Parathyroid adenoma (tissue), 2 donors: ENCODE results near the gene FBXW12.
"Not testable (repeated sequence)": the region's sequence is repeated elsewhere in the genome, so short reads cannot be mapped to it uniquely, and the experiment has no call there.

Source experiments
- H2AFZ ChIP-seq: fragments of 300-600 bp; sonication (generic); one replicate; pipeline ENCODE4 v1.7.0; 2017; ENCODE audit warnings: antibody characterized with exemption, mild to moderate bottlenecking
- H3K27ac ChIP-seq: fragments of 300-600 bp; sonication (generic); one replicate; pipeline ENCODE4 v1.7.0; 2017
- H3K27me3 ChIP-seq: fragments of 300-600 bp; sonication (generic); one replicate; pipeline ENCODE4 v1.7.0; 2017; ENCODE audit warnings: low read length; ENCODE audit not compliant: control insufficient read depth, insufficient read depth
- H3K36me3 ChIP-seq: fragments of 300-600 bp; sonication (generic); one replicate; pipeline ENCODE4 v1.7.0; 2017; ENCODE audit warnings: low read length; ENCODE audit not compliant: control insufficient read depth, insufficient read depth
- H3K4me1 ChIP-seq: fragments of 300-600 bp; sonication (generic); one replicate; pipeline ENCODE4 v1.7.0; 2017; ENCODE audit warnings: control low read depth
- H3K4me2 ChIP-seq: fragments of 300-600 bp; sonication (generic); one replicate; pipeline ENCODE4 v1.7.0; 2017; ENCODE audit warnings: low read length
- H3K4me3 ChIP-seq: fragments of 300-600 bp; sonication (generic); one replicate; pipeline ENCODE4 v1.7.0; 2017; ENCODE audit warnings: low read depth, low read length
- H3K79me2 ChIP-seq: fragments of 300-600 bp; sonication (generic); one replicate; pipeline ENCODE4 v1.7.0; 2017; ENCODE audit warnings: control low read depth
- H3K9ac ChIP-seq: fragments of 300-600 bp; sonication (generic); one replicate; pipeline ENCODE4 v1.7.0; 2017; ENCODE audit warnings: mild to moderate bottlenecking
- H3K9me3 ChIP-seq: fragments of 300-600 bp; sonication (generic); one replicate; pipeline ENCODE4 v1.7.0; 2017; ENCODE audit warnings: low read length; ENCODE audit not compliant: control insufficient read depth
- TF ChIP-seq, protein P1 (sequence below): fragments of 300-600 bp; sonication (generic); IDR thresholded peaks from one replicate; pipeline ENCODE4 v1.7.0; 2017; ENCODE audit warnings: antibody characterized with exemption, mild to moderate bottlenecking
- donor health status: primary hyperparathyroidism.

The FBXW12 gene

DNA sequence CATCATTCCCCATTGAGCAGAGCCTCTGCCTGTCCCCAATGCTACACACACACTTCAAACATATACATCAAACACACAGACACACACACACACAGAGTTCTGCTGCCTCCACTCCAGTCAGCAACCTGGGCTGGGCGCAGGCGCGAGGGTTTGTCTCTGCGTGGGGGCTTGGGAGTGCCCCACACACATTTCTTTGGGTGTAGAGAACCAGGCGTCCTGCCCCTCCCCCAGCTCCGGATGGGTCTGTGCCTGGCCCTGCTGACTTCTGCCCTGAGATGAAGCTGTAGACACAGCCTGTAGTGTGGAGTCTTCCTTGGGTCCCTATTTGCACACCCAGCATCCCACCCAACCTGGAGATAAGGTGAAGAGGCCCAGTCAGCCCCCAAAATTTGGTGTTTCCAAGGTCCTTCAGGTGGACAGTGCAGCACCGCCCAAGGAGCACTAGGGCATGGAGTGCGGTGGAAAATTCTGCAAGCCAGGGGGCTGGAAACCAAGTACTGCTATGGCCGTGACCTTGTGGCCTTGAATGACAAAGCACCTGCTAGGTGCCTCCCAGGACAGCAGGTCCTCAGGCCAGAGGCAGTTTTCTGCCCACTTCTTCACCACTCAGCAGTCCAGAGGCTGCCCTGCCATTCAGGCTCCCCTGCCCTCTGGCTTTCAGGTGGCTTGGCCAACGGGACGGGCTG, 26.8 kb downstream of the FBXW12 start:
- Histone ChIP-seq H3K9ac (no peak overlapping the region), H2AFZ (no peak overlapping the region), H3K9me3 (no peaks in the 10 kb centered on the region), H3K36me3 (no peaks in the 10 kb centered on the region), H3K27ac (no peak overlapping the region), H3K4me3 (no peak overlapping the region), H3K4me2 (no peak overlapping the region), H3K4me1 (no peaks in the 10 kb centered on the region), H3K27me3 (no peaks in the 10 kb centered on the region), H3K79me2 (no peaks in the 10 kb centered on the region)
- TF ChIP-seq, protein P1, sequence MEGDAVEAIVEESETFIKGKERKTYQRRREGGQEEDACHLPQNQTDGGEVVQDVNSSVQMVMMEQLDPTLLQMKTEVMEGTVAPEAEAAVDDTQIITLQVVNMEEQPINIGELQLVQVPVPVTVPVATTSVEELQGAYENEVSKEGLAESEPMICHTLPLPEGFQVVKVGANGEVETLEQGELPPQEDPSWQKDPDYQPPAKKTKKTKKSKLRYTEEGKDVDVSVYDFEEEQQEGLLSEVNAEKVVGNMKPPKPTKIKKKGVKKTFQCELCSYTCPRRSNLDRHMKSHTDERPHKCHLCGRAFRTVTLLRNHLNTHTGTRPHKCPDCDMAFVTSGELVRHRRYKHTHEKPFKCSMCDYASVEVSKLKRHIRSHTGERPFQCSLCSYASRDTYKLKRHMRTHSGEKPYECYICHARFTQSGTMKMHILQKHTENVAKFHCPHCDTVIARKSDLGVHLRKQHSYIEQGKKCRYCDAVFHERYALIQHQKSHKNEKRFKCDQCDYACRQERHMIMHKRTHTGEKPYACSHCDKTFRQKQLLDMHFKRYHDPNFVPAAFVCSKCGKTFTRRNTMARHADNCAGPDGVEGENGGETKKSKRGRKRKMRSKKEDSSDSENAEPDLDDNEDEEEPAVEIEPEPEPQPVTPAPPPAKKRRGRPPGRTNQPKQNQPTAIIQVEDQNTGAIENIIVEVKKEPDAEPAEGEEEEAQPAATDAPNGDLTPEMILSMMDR, result no peak

DNA sequence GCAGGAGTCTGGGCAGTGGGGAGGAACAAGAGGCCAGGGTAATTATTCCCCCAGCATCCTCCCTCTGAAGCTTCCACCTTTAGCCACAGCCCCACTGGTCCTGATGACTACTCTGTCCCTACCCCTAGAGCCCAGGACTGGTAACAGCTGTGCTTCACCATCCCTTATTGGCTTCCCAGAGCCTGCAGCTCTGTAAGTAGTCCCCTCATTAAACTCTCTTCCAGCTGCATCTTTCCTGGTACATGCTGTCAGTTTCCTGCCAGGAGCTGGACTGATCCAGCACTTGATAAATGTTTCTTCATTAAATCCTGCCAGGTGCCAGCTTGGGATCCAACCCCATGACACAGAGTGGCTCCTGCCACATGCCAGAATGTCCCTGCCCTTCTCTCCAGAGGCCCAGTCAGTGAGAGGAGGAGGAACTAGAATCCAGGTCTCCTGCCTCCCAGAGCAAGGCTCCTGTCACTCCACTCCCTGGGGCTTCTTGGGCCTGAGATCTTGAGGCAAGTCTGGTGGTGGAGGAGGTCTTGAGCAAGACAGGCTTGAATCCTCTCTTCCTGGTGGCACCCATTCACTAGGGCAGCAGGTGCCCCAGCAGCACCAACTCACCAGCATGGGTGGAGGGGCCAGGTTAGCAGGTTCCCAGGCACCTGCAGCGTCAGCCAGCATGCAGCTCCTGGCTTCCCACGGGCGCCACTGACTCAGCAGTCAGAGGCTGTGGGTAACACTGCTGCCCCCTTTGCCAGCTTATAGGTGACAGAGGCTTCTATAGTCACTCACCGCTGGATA, 27.6 kb downstream of the FBXW12 start:
- Histone ChIP-seq H3K36me3 (no peaks in the 10 kb centered on the region), H3K79me2 (no peaks in the 10 kb centered on the region), H2AFZ (no peak overlapping the region), H3K4me2 (no peak overlapping the region), H3K4me1 (no peaks in the 10 kb centered on the region), H3K27me3 (no peaks in the 10 kb centered on the region), H3K9me3 (no peaks in the 10 kb centered on the region), H3K4me3 (no peak overlapping the region), H3K9ac (no peak overlapping the region), H3K27ac (no peak overlapping the region)
- TF ChIP-seq, protein P1, result no peak

DNA sequence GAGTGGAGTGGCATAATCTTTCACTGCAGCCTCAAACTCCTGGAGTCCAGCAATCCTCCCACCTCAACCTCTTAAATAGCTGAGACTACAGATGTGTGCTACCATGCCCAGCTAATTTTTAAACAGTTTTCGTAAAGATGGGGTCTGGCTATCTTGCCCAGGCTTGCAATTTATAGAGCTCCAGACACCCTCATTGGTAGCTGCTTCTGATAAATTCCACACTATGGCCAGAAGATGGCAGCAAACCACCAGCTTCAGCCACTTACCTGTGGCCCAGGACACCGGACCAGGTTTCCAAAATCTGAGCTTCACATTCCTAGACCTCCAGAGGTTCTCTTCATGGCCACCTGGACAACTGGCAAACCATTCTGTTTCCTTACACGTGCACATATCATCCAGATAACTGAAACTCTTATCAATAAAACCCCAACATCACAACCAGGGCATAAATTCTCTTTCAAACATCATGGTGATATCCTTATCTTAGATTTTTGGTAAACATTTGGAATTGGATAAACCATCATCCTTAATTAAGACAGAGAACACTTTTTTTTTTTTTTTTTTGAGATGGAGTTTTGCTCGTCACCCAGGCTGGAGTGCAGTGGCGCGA, 28.9 kb downstream of the FBXW12 start:
- Histone ChIP-seq H3K9ac (no peak overlapping the region), H3K4me3 (no peak overlapping the region), H3K27ac (no peak overlapping the region), H3K79me2 (no peaks in the 10 kb centered on the region), H3K4me1 (no peaks in the 10 kb centered on the region), H2AFZ (no peak overlapping the region), H3K4me2 (no peak overlapping the region), H3K27me3 (no peaks in the 10 kb centered on the region), H3K9me3 (no peaks in the 10 kb centered on the region), H3K36me3 (no peaks in the 10 kb centered on the region)
- TF ChIP-seq, protein P1, result peak; percentile 81

DNA sequence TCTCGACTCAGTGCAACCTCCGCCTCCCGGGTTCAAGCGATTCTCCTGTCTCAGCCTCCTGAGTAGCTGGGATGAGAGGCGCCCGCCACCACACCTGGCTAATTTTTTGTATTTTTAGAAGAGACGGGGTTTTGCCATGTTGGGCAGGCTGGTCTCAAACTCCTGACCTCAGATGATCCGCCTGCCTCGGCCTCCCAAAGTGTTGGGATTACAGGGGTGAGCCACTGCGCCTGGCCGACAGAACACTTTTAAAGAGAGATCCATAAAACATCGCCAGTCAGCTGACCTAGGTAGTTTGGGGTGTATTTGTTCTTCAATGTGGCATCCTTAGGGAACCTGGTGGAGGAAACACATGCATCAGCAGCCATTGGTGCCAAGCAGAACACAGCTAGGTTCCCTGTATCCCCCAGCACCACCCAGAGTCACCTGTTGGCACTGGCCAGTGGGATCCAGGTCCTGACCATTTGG, 29.4 kb downstream of the FBXW12 start:
- not testable (repeated sequence) for H3K4me3 ChIP-seq, H3K9ac ChIP-seq, H3K36me3 ChIP-seq, H3K79me2 ChIP-seq, H3K9me3 ChIP-seq, H3K4me1 ChIP-seq, H3K27me3 ChIP-seq, H2AFZ ChIP-seq, H3K4me2 ChIP-seq, H3K27ac ChIP-seq

DNA sequence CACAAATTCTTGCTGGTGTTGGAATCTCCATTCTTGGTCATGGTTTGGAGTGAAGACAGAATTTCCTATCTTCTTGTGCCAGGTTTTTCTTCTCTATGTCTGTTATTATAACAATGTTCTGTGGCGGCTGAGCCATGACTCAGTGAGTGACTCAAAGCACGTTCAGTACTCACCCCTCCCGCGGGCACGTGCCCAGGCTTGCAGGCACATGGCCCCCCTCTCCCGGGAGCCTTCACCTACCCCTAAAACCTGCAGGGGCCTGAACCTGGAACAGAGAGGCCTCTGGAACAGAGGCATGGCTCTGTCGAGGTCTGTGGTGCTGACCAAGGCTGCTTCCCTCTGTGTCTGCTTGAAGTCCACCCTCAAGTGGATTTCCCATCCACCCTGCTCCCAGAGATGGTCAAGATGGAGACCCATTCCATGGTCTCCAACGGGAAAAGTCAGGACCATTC, 30.3 kb downstream of the FBXW12 start:
- Histone ChIP-seq H3K4me1 (no peaks in the 10 kb centered on the region), H3K4me3 (no peak overlapping the region), H3K9me3 (no peaks in the 10 kb centered on the region), H2AFZ (no peak overlapping the region), H3K27ac (no peak overlapping the region), H3K79me2 (no peaks in the 10 kb centered on the region), H3K9ac (no peak overlapping the region), H3K27me3 (no peaks in the 10 kb centered on the region), H3K4me2 (no peak overlapping the region), H3K36me3 (no peaks in the 10 kb centered on the region)
- TF ChIP-seq, protein P1, result no peak
